Measurements from ENCODE around the gene SNAPC2. TPM values are rescaled to one million over a fixed set of nuclear protein-coding genes. Genes with fewer than 3 reads are reported as not detected.

SNAPC2 gene
- total RNA-seq, 1 donor from 2014 or later = 15.2 TPM

DNA sequence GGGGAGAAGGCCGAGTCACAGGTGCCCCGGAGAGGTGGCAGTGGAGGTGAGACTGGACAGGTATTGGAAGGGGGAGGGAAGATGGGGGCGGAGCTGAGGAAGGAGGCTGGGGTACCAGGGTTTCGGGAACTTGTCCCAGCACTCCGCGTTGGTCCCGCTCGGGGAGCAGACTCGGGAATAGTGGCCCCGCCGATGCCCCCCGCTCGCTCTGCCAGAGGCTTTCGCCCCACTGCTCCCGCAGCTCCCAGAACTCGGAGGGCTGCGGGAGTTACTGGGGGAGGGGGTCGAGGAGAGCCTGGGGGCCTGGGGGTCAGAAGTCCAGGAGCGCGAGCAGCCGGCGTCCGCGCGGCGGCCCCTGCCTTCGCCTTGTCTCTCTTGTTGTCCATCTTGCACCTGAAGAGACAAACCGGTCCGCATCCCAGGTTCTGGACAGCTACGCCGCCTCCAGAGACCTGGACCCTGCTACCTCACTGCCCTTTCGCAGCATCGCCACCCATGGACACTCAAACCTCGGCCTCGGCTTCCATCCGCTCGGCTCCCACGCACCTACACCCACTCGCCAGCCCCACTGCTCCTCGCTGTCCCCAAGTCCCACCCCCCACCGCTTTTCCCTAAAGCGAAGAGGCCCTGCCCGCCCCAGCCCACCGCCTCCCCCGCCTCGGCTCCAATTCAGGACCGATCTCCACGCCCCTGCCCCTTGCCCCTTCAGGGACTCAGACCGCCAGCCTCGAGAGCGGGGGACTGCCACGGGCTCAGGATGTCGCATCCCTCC lies 46.6 kb upstream of the SNAPC2 start:
- H3K27ac ChIP-seq (ENCODE audit: low read depth, low read length) = no peak overlapping the region

DNA sequence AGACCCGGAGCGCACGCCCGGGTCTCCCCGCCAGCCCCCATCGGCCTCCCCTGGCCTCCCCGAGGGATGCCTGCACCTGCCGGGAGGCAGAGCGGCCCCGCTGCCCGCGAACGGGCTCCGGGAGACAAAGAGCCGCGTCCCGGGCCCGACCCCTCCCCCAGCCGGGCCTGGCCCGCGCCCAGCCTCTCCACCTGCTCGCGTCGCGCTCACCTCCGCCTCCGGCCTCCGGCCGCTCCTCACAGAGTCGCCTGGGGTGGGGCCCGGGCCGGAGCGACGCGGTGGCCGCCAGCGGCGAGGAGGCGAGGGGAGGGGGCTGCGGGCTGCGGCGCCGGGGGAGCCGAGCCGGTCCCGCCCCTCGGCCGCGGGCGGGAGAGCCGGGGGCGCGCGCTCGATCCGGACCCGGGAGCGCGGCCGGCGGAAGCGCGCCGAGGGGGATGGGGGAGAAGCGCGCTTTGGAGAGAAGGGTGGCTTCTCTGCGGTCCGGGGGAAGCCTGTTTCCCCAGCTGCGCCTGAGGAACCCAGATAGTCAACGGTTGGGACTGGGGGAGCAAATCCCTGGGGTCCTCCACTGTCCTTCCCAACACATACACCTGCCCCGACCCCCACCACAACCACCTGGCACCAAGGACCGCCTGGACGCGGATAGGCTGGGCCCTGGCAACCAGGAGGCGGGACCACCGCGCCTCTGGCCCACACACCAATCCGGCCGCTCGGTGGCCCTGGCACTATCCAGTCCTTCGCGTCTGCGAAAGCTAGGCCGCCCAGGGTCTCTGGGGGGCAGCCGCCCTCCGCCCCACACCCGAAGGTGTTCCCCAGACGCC lies 45.9 kb upstream of the SNAPC2 start, which contains the start of gene PRR36:
PRR36 (minus strand) TSS at position 315 of the 821 bp plus-strand sequence. CDS start 701 bp downstream, outside the sequence.
- no peaks in the 10 kb centered on the region for H3K36me3 ChIP-seq (ENCODE audit: insufficient read depth, low read length)
- DNase-seq (ENCODE audit: low read depth) (no peak), FAIRE-seq (no peak)
- H3K4me1 ChIP-seq (ENCODE audit: insufficient read depth, low read length) = peaks cover 7% of the 10 kb centered on the region
- Mint-ChIP-seq H3K9me3 (ENCODE audit: unreplicated experiment) (no peaks in the 10 kb centered on the region), H3K27ac (ENCODE audit: unreplicated experiment) (no peak within 1 kb of the TSS), H3K4me1 (ENCODE audit: low read depth, unreplicated experiment) (peaks cover 9% of the 10 kb centered on the region), H3K4me3 (ENCODE audit: unreplicated experiment) (peak within 1 kb of the TSS; percentile 77), H3K36me3 (ENCODE audit: low read depth, unreplicated experiment) (no peaks in the 10 kb centered on the region), H3K27me3 (ENCODE audit: low read depth, unreplicated experiment) (peaks cover 14% of the 10 kb centered on the region)
- peak within 1 kb of the TSS; percentile 74 for H3K4me2 ChIP-seq (ENCODE audit: low read length)
- no peaks in the 10 kb centered on the region for H4K20me1 ChIP-seq (ENCODE audit: insufficient read depth, low read length)
- peaks cover 12% of the 10 kb centered on the region for H3K27me3 ChIP-seq (ENCODE audit: insufficient read depth, low read length)
- no peaks in the 10 kb centered on the region for H3K9me3 ChIP-seq (ENCODE audit: insufficient read depth, low read depth, low read length)
- TF ChIP-seq EZH2 (IDR thresholded peaks at IDR 0.05; ENCODE audit: insufficient read depth, low read length) = peak; percentile 97
- TF ChIP-seq, protein P1, sequence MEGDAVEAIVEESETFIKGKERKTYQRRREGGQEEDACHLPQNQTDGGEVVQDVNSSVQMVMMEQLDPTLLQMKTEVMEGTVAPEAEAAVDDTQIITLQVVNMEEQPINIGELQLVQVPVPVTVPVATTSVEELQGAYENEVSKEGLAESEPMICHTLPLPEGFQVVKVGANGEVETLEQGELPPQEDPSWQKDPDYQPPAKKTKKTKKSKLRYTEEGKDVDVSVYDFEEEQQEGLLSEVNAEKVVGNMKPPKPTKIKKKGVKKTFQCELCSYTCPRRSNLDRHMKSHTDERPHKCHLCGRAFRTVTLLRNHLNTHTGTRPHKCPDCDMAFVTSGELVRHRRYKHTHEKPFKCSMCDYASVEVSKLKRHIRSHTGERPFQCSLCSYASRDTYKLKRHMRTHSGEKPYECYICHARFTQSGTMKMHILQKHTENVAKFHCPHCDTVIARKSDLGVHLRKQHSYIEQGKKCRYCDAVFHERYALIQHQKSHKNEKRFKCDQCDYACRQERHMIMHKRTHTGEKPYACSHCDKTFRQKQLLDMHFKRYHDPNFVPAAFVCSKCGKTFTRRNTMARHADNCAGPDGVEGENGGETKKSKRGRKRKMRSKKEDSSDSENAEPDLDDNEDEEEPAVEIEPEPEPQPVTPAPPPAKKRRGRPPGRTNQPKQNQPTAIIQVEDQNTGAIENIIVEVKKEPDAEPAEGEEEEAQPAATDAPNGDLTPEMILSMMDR (IDR thresholded peaks at IDR 0.05; ENCODE audit: insufficient read depth, low read depth, low read length) = no peak
- H3K9ac ChIP-seq (ENCODE audit: low read length) = no peak within 1 kb of the TSS
- H3K4me3 ChIP-seq (ENCODE audit: insufficient read depth, low read depth, low read length) = peak within 1 kb of the TSS; percentile 28
- no peak within 1 kb of the TSS for H2AFZ ChIP-seq (ENCODE audit: low read depth, low read length)
- H3K79me2 ChIP-seq (ENCODE audit: insufficient read depth, low read length) = no peaks in the 10 kb centered on the region
- H3K27ac ChIP-seq (ENCODE audit: low read depth, low read length) = no peak within 1 kb of the TSS

More for the DNA sequence above, 46.6 kb upstream of the SNAPC2 start:
- H3K9me3 Mint-ChIP-seq (ENCODE audit: unreplicated experiment) = no peaks in the 10 kb centered on the region
- Histone ChIP-seq H3K79me2 (ENCODE audit: insufficient read depth, low read length) (no peaks in the 10 kb centered on the region), H3K27me3 (ENCODE audit: insufficient read depth, low read length) (peaks cover 12% of the 10 kb centered on the region), H3K4me2 (ENCODE audit: low read length) (peak overlapping the region; percentile 74), H3K36me3 (ENCODE audit: insufficient read depth, low read length) (no peaks in the 10 kb centered on the region), H3K9ac (ENCODE audit: low read length) (no peak overlapping the region), H2AFZ (ENCODE audit: low read depth, low read length) (no peak overlapping the region), H3K9me3 (ENCODE audit: insufficient read depth, low read depth, low read length) (no peaks in the 10 kb centered on the region), H4K20me1 (ENCODE audit: insufficient read depth, low read length) (no peaks in the 10 kb centered on the region), H3K4me3 (ENCODE audit: insufficient read depth, low read depth, low read length) (no peak overlapping the region), H3K4me1 (ENCODE audit: insufficient read depth, low read length) (peaks cover 12% of the 10 kb centered on the region)
- peak; percentile 96 for TF ChIP-seq EZH2 (IDR thresholded peaks at IDR 0.05; ENCODE audit: insufficient read depth, low read length)
- TF ChIP-seq, protein P1 (IDR thresholded peaks at IDR 0.05; ENCODE audit: insufficient read depth, low read depth, low read length) = no peak
- no peak overlapping the region for H3K27ac Mint-ChIP-seq (ENCODE audit: unreplicated experiment)
- H3K27me3 Mint-ChIP-seq (ENCODE audit: low read depth, unreplicated experiment) = peaks cover 14% of the 10 kb centered on the region
- no peak for DNase-seq (ENCODE audit: low read depth)
- FAIRE-seq = no peak
- peak overlapping the region; percentile 77 for H3K4me3 Mint-ChIP-seq (ENCODE audit: unreplicated experiment)
- H3K4me1 Mint-ChIP-seq (ENCODE audit: low read depth, unreplicated experiment) = peaks cover 9% of the 10 kb centered on the region
- no peaks in the 10 kb centered on the region for H3K36me3 Mint-ChIP-seq (ENCODE audit: low read depth, unreplicated experiment)

Measured in astrocyte (in vitro differentiated cells and primary cell).